ENCODE data around the gene METAP1D.

METAP1D gene

GRCh38 chr2:172119089-172119488 is 119.3 kb downstream of the METAP1D start:
- TF ChIP-seq SPI1 (IDR thresholded peaks at IDR 0.05; ENCODE audit: borderline replicate concordance, low read depth) (no peak), GABPA (IDR thresholded peaks at IDR 0.05; ENCODE audit: low read depth) (no peak), REST (IDR thresholded peaks at IDR 0.05; ENCODE audit: insufficient replicate concordance, low read depth) (no peak), POLR2AphosphoS5 (IDR thresholded peaks at IDR 0.05; ENCODE audit: low read depth) (no peak)
- TF ChIP-seq, protein P1, sequence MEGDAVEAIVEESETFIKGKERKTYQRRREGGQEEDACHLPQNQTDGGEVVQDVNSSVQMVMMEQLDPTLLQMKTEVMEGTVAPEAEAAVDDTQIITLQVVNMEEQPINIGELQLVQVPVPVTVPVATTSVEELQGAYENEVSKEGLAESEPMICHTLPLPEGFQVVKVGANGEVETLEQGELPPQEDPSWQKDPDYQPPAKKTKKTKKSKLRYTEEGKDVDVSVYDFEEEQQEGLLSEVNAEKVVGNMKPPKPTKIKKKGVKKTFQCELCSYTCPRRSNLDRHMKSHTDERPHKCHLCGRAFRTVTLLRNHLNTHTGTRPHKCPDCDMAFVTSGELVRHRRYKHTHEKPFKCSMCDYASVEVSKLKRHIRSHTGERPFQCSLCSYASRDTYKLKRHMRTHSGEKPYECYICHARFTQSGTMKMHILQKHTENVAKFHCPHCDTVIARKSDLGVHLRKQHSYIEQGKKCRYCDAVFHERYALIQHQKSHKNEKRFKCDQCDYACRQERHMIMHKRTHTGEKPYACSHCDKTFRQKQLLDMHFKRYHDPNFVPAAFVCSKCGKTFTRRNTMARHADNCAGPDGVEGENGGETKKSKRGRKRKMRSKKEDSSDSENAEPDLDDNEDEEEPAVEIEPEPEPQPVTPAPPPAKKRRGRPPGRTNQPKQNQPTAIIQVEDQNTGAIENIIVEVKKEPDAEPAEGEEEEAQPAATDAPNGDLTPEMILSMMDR (IDR thresholded peaks at IDR 0.05; ENCODE audit: insufficient read depth, low read length): no peak
- no peak for DNase-seq (ENCODE audit: low read depth in 1 of 2, low spot score in 1 of 2)

DNA sequence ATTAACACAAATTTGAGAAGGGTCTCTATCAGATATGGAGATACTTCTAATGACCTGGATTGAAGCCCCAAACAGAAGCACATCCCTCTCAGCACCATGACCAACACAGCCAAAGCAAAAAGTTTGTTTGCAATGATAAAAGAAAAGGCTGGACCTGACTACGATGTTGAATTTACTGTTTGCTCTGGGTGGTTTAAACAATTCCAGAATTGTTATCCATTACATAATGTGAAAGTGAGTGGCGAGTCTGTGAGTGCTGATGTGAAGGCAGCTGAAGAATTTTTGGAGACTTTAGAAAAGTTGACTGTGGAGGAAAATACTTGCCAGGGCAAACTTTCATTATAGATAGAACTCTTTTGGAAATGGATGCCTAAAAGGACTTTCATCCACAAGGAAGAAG is 120.4 kb downstream of the METAP1D start:
- Histone ChIP-seq H3K4me3 (replicated peaks; ENCODE audit: insufficient read depth, low read length) (no peak overlapping the region), H3K27me3 (ENCODE audit: insufficient read depth, poor library complexity, severe bottlenecking) (peaks cover 2% of the 10 kb centered on the region), H3K27ac (replicated peaks) (no peak overlapping the region)
- TF ChIP-seq, protein P1 (IDR thresholded peaks at IDR 0.05; ENCODE audit: insufficient read depth, low read length): no peak
- TF ChIP-seq POLR2AphosphoS5 (IDR thresholded peaks at IDR 0.05; ENCODE audit: low read depth): no peak
- TF ChIP-seq SPI1 (IDR thresholded peaks at IDR 0.05; ENCODE audit: borderline replicate concordance, low read depth): no peak
- no peak for TF ChIP-seq GABPA (IDR thresholded peaks at IDR 0.05; ENCODE audit: low read depth)
- TF ChIP-seq REST (IDR thresholded peaks at IDR 0.05; ENCODE audit: insufficient replicate concordance, low read depth): no peak
- DNase-seq (ENCODE audit: low read depth in 1 of 2, low spot score in 1 of 2): no peak

More at GRCh38 chr2:172119089-172119488, 119.3 kb downstream of the METAP1D start:
- H3K27ac ChIP-seq (replicated peaks): no peak overlapping the region
- H3K27me3 ChIP-seq (ENCODE audit: insufficient read depth, poor library complexity, severe bottlenecking): peaks cover 2% of the 10 kb centered on the region
- H3K4me3 ChIP-seq (replicated peaks; ENCODE audit: insufficient read depth, low read length): no peak overlapping the region

DNA sequence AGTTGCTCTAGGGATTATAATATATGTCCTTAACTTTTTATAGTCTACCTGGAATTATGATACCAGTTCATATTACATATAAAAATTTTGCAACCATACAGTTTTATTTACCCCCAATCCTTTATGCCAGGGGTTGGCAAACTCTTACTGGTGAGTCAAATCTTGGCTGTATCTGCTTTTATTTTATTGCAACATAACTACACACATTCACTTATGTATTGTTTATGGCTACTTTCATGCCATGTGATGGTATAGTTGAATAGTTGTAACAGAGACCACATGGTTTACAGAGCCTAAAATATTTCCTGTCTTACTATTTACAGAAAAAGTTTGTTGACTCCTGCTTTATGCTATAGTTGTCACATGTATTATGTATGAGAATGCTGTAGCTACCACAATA is 128.7 kb downstream of the METAP1D start:
- Histone ChIP-seq H3K27ac (replicated peaks) (no peak overlapping the region), H3K27me3 (ENCODE audit: insufficient read depth, poor library complexity, severe bottlenecking) (no peaks in the 10 kb centered on the region), H3K4me3 (replicated peaks; ENCODE audit: insufficient read depth, low read length) (no peak overlapping the region)
- TF ChIP-seq POLR2AphosphoS5 (IDR thresholded peaks at IDR 0.05; ENCODE audit: low read depth): no peak
- no peak for TF ChIP-seq SPI1 (IDR thresholded peaks at IDR 0.05; ENCODE audit: borderline replicate concordance, low read depth)
- no peak for TF ChIP-seq REST (IDR thresholded peaks at IDR 0.05; ENCODE audit: insufficient replicate concordance, low read depth)
- TF ChIP-seq GABPA (IDR thresholded peaks at IDR 0.05; ENCODE audit: low read depth): no peak
- TF ChIP-seq, protein P1 (IDR thresholded peaks at IDR 0.05; ENCODE audit: insufficient read depth, low read length): no peak
- no peak for DNase-seq (ENCODE audit: low read depth in 1 of 2, low spot score in 1 of 2)

Data from HL-60 (cell line).